Head of caudate nucleus (tissue), 42 donors: ENCODE data around the gene CFAP119.

Experiments used
- DNase-seq, 42 donors: peaks; one replicate each; pipeline versions ENCODE4 v3.0.0 to v3.0.0-alpha.2; 2020 to 2021; ENCODE audit warnings: mixed read lengths in 7 of 42
- intact Hi-C: fragments of 100-400 bp; cut with DNase I; formaldehyde crosslinking; loops from one replicate; pipeline ENCODE4 v1.15.0; 2022

The CFAP119 gene

DNA sequence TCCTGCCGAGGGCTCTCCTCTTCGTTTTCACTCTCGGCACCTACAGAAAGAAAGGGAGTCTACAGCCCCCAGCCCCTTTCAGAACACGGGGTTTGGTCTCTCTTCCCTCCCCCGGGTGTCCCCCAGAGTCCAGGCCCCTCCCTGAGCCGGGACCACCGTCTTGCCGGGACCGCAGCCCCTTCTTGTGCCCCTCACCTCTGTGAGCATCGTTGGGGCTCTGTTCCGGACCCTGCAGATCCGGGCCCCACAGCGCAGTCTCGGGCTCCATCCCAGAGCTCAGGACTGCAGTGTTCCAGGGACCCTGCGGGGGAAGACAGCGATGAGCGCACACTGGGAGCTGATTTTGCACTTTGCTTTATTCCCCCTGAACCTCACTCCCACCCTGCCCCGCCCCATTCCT is 22.4 kb upstream of the CFAP119 start:
- DNase-seq = no peak
- intact Hi-C loops = no loop called here

GRCh38 chr16:30783280-30784109 is 21.6 kb upstream of the CFAP119 start:
- DNase-seq = no peak
- intact Hi-C loops = no loop called here

GRCh38 chr16:30782486-30783279 is 20.8 kb upstream of the CFAP119 start:
- intact Hi-C loops = no loop called here
- no peak for DNase-seq

GRCh38 chr16:30780549-30780948 is 18.7 kb upstream of the CFAP119 start:
- intact Hi-C loops = no loop called here
- DNase-seq = no peak

DNA sequence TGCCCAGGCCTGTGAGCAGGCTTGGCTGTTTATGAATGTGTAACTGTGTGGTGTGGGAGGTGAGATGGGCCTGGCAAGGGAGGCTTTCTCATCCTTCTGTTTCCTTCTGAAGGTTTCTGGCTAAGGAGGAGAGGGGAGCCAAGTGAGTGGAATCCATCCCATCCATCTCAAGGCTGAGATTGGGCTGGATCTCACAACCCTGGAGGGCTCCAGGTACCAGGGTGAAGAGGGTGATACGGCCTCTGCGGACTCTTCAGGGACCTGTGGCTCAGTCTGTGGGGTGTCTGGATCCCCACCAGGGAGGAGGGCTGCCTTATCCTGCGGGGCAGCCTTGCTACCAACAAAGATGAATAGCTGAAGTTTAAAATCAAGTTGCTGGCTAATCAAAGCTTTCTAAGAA is 18.2 kb upstream of the CFAP119 start:
- intact Hi-C loops = no loop called here
- no peak for DNase-seq

GRCh38 chr16:30779596-30779995 is 17.7 kb upstream of the CFAP119 start:
- DNase-seq = no peak
- intact Hi-C loops = no loop called here

DNA sequence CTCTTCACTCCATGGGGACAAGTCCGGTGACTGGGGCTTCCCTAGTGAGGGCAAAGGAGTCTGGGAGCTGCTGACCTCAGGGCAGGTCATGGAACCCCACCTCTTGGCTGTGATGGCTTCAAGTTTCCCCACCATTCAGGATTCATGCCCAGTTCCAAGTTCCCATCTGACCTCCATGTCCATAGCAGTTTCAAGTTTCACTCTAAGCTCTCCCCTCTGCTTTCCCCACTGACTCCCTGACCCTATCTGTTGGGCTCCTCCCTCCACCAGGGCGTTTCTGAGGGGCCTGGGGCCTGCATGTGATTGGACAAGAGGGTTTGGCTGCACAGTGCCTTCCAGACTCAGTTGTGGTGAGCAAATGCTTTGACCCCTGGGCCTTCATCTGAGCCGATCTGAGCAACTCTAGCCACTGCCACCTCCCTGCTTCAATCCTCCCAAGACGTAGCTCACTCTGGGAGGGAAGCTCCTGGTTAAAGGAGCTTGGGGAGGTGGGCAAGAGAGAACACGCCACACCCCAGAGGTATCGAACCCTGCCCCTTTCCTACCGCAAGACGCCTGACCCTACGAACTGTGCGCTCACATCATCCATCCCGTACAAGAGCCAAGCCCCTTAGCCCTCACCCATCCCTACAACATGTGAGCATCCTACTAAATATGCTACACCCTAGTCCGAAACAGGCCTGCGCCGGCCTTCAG is 16.8 kb upstream of the CFAP119 start:
- intact Hi-C loops = no loop called here
- DNase-seq = no peak

- intact Hi-C loops = no loop called here
- DNase-seq = no peak
Measured at GRCh38 chr16:30777591-30778297, 15.9 kb upstream of the CFAP119 start.

- DNase-seq = peak; percentile 74 to 96 (median 88)
- intact Hi-C loops = no loop called here
Measured at GRCh38 chr16:30775392-30776188, 13.7 kb upstream of the CFAP119 start.

- intact Hi-C loops = no loop called here
- DNase-seq = no peak
Measured at GRCh38 chr16:30775131-30775391, 13.2 kb upstream of the CFAP119 start.

GRCh38 chr16:30774367-30775130 is 12.7 kb upstream of the CFAP119 start:
- intact Hi-C loops = no loop called here
- DNase-seq = peak in 3 of 42 donors; percentile 18 to 26 (median 19)

DNA sequence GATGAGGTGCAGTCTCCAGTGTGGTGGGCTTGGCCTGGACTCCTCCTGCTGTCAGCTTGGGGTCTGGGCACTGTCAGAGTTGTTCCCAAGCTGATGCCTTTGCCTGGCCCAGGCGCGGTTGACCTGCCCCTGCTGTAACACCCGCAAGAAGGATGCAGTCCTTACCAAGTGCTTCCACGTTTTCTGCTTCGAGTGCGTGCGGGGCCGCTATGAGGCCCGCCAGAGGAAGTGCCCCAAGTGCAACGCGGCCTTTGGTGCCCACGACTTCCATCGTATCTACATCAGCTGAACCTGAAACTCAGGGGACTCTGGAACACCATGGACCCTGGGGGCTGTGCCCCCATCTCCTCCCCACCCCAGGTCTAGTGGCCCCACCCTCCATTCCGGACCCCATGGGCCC is 12.0 kb upstream of the CFAP119 start:
- intact Hi-C loops = no loop called here
- no peak for DNase-seq

DNA sequence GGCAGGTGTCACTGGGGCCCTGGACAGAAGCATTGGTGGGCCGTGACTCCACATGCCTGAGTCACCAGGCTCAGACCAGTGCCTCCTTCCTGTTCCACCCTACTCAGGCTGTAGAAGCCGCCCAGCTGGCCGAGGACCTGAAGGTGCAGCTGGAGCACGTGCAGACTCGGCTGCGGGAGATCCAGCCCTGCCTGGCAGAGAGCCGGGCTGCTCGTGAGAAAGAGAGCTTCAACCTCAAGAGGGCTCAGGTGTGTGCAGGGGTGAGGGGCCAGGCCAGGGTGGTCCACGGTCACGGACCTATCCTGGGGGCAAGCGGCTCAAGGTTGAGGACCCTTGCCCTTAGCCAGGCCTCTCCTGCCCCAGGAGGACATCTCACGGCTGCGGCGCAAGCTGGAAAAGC is 9.9 kb upstream of the CFAP119 start:
- DNase-seq = no peak
- intact Hi-C loops = no loop called here

GRCh38 chr16:30769379-30770089 is 7.7 kb upstream of the CFAP119 start:
- DNase-seq = no peak
- intact Hi-C loops = no loop called here

GRCh38 chr16:30768583-30769181 is 6.8 kb upstream of the CFAP119 start:
- intact Hi-C loops = no loop called here

DNA sequence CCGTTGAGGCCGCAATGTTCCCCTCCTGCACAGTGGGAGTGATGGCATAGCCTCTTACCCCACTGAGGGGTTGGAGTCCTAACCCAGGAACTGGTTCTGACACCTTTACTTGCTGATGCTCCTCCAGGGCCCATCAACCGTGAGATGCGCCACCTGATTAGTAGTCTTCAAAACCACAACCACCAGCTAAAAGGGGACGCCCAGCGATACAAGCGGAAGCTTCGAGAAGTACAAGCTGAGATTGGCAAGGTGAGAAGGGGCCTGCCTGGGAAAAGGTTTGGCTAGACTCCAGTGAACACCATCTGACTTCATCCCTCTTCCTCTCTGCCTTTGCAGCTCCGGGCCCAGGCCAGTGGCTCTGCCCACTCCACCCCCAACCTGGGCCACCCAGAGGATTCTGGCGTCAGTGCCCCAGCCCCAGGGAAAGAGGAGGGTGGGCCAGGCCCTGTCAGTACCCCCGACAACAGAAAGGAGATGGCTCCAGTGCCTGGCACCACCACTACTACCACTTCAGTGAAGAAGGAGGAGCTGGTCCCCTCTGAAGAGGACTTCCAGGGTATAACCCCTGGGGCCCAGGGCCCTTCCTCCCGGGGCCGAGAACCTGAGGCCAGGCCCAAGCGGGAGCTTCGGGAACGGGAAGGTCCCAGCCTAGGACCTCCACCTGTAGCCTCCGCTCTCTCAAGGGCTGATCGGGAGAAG is 6.1 kb upstream of the CFAP119 start:
- intact Hi-C loops = no loop called here
- no peak for DNase-seq

More at GRCh38 chr16:30768583-30769181, 6.8 kb upstream of the CFAP119 start:
- DNase-seq = no peak
